ENCODE results near the gene CCNO.
A peak's percentile ranks its signal among the peaks of the same experiment; 100 is the strongest.

The CCNO gene

DNA sequence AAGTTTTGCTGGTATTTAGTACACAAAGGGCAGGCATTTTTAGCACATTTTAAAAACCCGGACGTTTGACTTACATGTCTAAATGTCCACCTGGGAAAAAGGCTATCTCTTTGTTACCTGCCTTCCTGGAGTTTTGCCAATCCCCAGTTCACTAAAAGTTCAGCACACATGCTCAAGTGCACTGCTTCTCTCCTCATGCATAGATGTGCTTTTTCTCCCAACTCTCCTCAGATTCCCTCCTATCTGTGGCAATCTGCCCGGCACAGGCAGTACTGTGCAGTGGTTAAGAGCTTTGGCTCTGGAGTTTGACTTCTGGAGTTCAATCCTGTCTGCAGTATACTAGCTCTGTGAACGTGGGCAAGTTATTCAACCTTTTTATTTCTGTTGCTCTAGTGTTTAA lies 8.3 kb upstream of the CCNO start:
- no peak for DNase-seq (ENCODE audit: low read depth in 2 of 2)
- TF ChIP-seq, protein P1, sequence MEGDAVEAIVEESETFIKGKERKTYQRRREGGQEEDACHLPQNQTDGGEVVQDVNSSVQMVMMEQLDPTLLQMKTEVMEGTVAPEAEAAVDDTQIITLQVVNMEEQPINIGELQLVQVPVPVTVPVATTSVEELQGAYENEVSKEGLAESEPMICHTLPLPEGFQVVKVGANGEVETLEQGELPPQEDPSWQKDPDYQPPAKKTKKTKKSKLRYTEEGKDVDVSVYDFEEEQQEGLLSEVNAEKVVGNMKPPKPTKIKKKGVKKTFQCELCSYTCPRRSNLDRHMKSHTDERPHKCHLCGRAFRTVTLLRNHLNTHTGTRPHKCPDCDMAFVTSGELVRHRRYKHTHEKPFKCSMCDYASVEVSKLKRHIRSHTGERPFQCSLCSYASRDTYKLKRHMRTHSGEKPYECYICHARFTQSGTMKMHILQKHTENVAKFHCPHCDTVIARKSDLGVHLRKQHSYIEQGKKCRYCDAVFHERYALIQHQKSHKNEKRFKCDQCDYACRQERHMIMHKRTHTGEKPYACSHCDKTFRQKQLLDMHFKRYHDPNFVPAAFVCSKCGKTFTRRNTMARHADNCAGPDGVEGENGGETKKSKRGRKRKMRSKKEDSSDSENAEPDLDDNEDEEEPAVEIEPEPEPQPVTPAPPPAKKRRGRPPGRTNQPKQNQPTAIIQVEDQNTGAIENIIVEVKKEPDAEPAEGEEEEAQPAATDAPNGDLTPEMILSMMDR (IDR thresholded peaks at IDR 0.05; ENCODE audit: low read depth, low read length) = no peak
- no peak overlapping the region for H3K4me3 ChIP-seq (replicated peaks in 1 of 2; ENCODE audit: low read depth in 2 of 2, low read length in 2 of 2)

DNA sequence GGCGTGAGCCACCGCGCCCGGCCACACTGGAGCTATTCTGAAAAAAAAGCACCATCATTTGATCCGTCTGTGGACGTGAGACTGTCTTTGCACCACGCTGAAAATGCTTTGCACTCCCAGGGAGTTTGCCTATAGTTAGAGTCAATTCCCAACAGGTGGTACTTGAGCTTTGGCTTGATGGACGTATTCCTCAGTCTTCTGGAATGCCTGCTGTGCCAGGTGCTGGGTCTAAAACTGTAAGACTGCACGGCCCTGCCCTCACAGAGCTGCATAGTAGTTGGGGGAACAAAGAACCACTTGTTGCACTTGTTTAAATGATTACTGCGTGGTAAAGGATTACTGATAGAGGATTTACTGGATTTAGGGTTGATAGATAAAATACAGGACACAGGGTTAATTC lies 3.4 kb upstream of the CCNO start:
- DNase-seq (ENCODE audit: low read depth in 2 of 2) = no peak
- TF ChIP-seq, protein P1 (IDR thresholded peaks at IDR 0.05; ENCODE audit: low read depth, low read length) = no peak
- H3K4me3 ChIP-seq (replicated peaks in 1 of 2; ENCODE audit: low read depth in 2 of 2, low read length in 2 of 2) = no peak overlapping the region

DNA sequence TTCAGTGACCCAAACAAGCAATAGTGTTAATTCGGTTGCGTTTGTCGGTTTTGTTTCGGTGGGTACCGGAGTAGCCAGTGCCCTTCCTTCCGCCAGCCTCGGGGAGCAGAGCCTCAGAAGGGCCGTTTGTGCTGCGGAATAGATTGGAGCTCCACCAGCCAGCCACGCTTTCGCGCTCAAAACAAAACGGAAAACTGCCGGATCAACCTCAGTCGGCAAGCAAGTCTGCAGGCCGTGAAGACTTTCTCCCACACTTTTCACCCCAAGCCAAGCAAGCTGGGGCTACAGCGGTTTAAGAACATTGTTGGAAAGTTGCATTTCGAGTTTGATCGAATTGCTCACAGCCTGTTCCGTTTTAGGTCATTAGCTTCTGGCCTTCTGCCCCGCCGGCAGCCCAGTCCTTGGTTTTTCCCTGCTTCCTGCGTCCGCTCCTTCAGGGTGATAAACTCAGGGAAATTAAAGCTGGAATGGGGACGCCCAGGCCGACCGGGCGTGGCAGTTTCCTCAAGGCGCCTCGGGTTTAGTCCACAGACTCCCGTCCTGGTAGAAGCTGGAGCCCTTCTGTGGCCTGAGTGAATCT lies 803 bp upstream of the CCNO start:
- peak overlapping the region; percentile 51 to 53 for H3K4me3 ChIP-seq (replicated peaks in 1 of 2; ENCODE audit: low read depth in 2 of 2, low read length in 2 of 2)
- DNase-seq (ENCODE audit: low read depth in 2 of 2) = peak in 1 of 2 donors; percentile 37
- TF ChIP-seq, protein P1 (IDR thresholded peaks at IDR 0.05; ENCODE audit: low read depth, low read length) = no peak

DNA sequence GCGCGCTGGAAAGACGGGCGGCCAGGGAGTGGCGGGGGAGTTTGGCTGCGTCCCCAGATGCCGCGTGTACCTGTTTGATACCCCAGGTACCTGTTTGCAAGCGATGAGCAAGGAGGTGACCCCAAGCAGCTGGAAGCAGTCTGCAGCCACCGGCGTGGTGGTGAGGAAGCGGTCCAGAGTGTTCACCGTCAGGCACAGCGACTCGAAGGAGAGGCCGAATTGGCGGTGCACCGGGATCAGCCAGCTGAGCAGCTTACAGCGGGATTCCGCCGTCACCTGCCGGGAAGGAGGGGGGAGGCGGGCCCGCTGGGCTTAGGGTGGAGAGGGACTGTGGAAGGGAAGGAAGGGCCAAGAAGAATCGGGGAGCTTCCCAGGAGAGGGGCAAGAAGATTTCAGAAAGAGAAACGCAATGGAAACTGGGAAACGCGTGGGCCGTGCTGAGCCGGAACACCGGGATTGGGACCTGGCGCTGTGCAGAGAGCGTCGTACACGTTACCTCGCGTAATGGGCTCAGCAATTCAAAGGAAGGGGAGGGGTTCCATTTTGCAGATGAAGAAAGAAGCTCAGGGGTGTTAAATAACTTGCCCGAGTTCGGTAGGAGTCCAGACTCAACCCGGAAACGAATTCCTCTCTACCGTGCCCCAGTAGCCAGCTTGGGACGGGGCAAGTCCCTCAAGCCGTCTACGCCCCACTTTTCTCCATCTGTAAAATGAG lies 980 bp downstream of the CCNO start:
- TF ChIP-seq, protein P1 (IDR thresholded peaks at IDR 0.05; ENCODE audit: low read depth, low read length) = no peak
- no peak for DNase-seq (ENCODE audit: low read depth in 2 of 2)
- peak overlapping the region; percentile 51 to 53 for H3K4me3 ChIP-seq (replicated peaks in 1 of 2; ENCODE audit: low read depth in 2 of 2, low read length in 2 of 2)

DNA sequence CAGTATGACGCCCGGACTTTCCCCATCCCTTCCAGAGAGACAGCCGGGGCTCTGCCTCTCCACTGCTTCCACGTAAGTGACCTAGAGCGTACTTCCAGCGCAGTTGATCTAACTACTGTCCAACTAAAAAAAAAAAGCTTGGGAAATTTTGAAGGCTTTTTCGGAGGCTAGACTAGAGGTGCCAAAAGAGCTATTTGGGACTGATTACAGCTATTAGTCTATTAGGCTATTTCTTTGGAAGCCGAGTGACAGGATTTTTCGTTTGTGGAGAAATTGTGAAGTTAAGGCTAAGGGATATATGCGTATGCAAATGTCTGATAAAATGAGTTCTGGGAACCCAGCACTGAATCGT lies 1.5 kb downstream of the CCNO start:
- H3K4me3 ChIP-seq (replicated peaks in 1 of 2; ENCODE audit: low read depth in 2 of 2, low read length in 2 of 2) = no peak overlapping the region
- TF ChIP-seq, protein P1 (IDR thresholded peaks at IDR 0.05; ENCODE audit: low read depth, low read length) = no peak
- DNase-seq (ENCODE audit: low read depth in 2 of 2) = peak in 1 of 2 donors; percentile 47

DNA sequence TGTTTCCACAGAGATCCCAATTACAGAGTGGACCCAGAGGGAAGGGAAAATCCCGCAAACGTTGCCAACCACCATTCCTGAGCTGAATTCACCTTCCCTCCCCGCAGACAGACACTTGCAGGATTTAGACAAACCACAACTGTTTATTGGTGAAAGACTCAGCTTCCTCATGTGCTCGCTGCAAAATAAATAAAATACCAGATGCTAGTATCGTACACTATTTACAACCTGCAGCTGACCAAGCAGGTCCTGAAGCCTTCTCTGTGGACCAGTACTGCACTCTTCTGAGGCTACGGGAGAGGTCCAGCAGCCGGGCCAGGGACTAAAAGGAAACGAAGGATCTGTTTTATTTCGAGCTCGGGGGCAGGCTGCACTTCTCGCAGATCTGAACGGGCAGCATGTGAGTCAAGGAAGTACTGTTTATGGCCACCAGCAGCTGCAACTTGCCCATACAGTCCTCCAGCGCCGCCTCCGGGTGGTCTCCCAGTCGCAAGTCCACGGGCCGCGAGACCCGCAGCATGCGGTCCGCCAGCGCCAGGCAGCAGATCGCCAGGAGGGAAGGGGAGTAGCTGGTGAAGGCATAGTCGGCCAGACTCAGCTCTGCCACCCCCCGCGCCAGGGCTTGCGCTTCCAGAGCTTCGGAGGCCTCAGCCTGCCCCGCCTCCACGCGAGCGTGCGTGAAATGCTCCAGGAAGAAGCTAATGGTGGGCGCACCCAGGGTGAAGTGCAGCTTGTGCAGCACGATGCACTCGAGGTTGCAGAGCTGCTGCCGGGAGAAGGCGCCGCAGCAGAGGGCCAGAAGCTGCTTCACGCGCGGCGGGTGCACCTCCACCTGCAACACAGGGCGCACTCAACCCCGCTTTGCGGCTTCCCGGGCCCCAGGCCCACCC lies 2.1 kb downstream of the CCNO start:
- H3K4me3 ChIP-seq (replicated peaks in 1 of 2; ENCODE audit: low read depth in 2 of 2, low read length in 2 of 2) = no peak overlapping the region
- TF ChIP-seq, protein P1 (IDR thresholded peaks at IDR 0.05; ENCODE audit: low read depth, low read length) = no peak
- DNase-seq (ENCODE audit: low read depth in 2 of 2) = no peak

Data from cardiac fibroblast (primary cell).